GM13977 (cell line): ENCODE data around the gene CRIM1.

Source experiments
- DNase-seq: peaks from one replicate; pipeline ENCODE4 v3.0.0; 2012; ENCODE audit warnings: low spot score
- in situ Hi-C: fragments of 300-500 bp; cut with MboI; formaldehyde crosslinking; loops from one replicate; pipeline ENCODE4 v1.12.0; 2022; ENCODE audit warnings: low sequenced_read_pairs, low pct_unique_long_range_greater_than_20kb, mixed read lengths, inconsistent platforms; ENCODE audit not compliant: unreplicated experiment
- TF ChIP-seq, protein P1 (sequence below): IDR thresholded peaks from 2 replicates; pipeline ENCODE4 v1.5.1; 2012; ENCODE audit warnings: mild to moderate bottlenecking, control low read depth; ENCODE audit not compliant: insufficient read depth; ENCODE audit errors: extremely low read depth, missing control alignments

CRIM1 gene

DNA sequence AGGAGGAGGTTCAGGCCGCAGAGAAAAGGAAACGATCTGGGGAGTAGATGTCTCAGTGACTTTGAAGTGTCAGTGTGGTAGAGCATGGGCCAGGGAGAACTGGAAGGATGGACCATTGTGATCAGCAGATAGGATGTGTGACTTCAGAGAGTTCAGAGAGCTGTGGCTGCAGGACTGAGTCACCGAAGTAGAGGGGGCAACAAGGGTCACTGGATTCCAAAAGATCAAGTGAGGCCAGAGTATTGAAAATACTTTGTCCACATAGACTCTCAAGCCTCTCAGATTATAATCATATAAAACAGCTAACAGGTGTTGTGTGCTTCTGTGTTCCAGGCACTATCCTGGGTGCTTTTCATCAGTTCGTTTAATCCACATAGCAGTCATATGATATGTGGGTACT, 99.4 kb downstream of the CRIM1 start:
- in situ Hi-C loops = no loop called here
- no peak for DNase-seq
- TF ChIP-seq, protein P1, sequence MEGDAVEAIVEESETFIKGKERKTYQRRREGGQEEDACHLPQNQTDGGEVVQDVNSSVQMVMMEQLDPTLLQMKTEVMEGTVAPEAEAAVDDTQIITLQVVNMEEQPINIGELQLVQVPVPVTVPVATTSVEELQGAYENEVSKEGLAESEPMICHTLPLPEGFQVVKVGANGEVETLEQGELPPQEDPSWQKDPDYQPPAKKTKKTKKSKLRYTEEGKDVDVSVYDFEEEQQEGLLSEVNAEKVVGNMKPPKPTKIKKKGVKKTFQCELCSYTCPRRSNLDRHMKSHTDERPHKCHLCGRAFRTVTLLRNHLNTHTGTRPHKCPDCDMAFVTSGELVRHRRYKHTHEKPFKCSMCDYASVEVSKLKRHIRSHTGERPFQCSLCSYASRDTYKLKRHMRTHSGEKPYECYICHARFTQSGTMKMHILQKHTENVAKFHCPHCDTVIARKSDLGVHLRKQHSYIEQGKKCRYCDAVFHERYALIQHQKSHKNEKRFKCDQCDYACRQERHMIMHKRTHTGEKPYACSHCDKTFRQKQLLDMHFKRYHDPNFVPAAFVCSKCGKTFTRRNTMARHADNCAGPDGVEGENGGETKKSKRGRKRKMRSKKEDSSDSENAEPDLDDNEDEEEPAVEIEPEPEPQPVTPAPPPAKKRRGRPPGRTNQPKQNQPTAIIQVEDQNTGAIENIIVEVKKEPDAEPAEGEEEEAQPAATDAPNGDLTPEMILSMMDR = no peak

DNA sequence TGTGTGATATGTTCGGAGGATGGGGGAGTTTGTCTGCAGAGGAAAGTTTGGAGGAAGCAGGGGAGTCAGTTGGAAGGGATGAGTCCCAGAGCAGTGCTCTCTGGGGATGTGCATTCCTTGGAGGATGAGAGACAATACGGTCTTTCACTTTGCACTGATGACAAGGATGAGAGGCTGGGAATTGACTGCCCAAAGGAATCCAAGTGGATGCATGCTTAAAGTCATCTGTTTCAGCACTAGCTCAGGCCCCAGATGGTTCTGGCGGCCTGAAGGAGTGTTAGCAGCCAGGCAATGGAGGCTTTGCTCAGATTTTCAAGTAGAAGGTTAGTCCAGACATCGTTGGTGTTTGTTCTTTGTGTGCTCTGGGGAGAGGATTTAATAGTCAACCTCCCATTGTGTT, 100.2 kb downstream of the CRIM1 start:
- in situ Hi-C loops = no loop called here
- no peak for DNase-seq
- TF ChIP-seq, protein P1 = no peak

DNA sequence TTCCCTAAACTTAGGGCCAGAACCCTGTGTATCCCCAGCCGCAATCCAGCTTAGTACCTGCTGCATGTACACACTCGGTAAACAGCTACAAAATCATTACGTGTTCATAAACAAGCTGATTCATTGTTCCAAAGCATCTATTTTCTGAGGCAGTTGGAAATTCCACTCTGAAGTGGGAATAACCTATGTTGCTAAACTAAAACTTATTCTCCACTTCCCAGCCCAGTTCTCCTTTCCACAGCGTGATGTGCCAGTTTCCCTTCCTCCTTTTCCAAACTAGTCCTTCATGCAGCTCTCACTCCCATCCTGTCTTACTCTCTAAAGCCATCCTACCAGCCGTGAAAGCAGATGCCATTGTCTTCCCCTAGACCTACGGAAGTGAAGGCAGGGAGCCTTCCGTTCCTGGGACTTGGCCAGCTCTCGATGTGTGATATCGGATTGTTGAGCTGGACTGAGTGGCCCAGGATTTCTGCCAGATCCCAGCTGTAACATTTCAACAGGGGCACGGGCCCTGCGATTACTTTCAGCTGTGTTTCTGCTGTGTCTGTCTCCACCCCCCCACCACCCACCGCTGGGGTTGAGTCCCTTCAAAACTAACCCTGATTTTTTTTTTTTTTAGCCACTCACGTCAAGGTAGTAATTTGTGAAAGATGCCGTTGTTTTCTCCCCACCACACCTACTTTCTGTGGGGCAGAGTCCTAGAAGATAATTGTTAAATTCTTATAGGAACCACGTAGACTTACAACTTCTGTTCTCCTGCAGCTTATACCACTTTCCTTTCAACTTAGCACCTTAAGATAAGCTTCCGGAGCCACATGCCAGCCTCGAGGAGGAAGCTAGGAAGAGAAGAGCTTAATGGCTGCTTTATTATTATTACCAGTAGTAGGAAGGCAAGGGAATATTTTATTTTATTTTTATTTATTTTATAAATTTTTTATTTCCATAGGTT, 100.9 kb downstream of the CRIM1 start:
- TF ChIP-seq, protein P1 = no peak
- no peak for DNase-seq
- in situ Hi-C loops = no loop called here

DNA sequence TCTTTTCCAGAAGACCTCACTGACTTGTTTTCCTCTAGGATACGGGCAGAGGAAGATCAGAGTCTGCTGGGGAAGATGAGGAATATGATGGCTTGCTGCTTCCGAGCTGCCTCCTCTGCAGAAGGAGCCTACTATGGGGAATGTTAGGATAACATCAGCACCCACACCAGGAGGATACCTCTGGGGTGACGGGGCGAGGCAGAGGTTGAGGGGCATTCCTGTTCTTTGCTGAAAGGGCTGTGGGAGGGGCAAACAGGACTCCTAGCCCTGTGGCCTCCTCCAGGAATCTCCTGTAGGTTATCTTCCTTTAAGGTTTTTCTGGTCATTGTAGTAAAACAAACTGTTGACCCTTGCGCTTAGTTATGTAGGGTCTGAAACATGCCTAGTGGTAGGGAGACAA, 102.5 kb downstream of the CRIM1 start:
- in situ Hi-C loops = no loop called here
- no peak for DNase-seq
- TF ChIP-seq, protein P1 = no peak

DNA sequence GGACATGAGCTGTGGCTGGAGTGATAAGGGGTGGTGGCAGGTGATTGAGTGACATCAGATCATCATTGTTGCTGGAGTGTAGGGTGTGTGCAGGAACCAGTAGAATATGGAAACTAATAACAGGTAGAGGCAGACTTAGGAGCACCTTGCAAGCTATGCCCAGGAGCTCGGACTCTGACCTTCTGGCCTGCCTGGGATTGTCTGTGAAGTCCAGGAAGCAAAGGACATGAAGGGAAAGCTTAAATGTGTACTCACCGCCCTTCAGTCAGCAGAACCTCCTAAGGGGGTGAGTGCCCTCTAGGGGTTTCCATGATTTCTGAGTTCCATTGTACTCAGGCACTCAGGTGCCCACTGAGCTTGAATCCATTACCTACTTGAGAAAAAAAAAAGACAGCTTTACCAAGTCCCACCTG, 104.2 kb downstream of the CRIM1 start:
- no peak for DNase-seq
- in situ Hi-C loops = no loop called here
- TF ChIP-seq, protein P1 = no peak

GRCh38 chr2:36461039-36461681, 105.6 kb downstream of the CRIM1 start:
- TF ChIP-seq, protein P1 = no peak
- in situ Hi-C loops = no loop called here
- DNase-seq = no peak
